SIG-M5 (cell line): ENCODE results near the gene PDIA6.

Experiments used
- DNase-seq: peaks from one replicate; lab custom pipeline; 2025; lab: John Stamatoyannopoulos, UW

Gene PDIA6

GRCh38 chr2:10764096-10764785, 48.3 kb downstream of the PDIA6 start:
- no peak for DNase-seq

- no peak for DNase-seq
These were observed 49.2 kb downstream of the PDIA6 start for GRCh38 chr2:10763461-10763800.

GRCh38 chr2:10762651-10763460, 49.7 kb downstream of the PDIA6 start:
- DNase-seq, result no peak

- DNase-seq, result no peak
These were observed 51.0 kb downstream of the PDIA6 start for GRCh38 chr2:10761591-10761990.

GRCh38 chr2:10760794-10761504, 51.6 kb downstream of the PDIA6 start:
- DNase-seq, result no peak

- no peak for DNase-seq
These were observed 53.4 kb downstream of the PDIA6 start for GRCh38 chr2:10759151-10759714.

- DNase-seq, result no peak
These were observed 54.7 kb downstream of the PDIA6 start for GRCh38 chr2:10757814-10758286.

GRCh38 chr2:10755621-10756020, 57.0 kb downstream of the PDIA6 start:
- no peak for DNase-seq

GRCh38 chr2:10753876-10754275, 58.7 kb downstream of the PDIA6 start:
- DNase-seq, result no peak

GRCh38 chr2:10753156-10753555, 59.4 kb downstream of the PDIA6 start:
- no peak for DNase-seq

- DNase-seq, result no peak
These were observed 60.3 kb downstream of the PDIA6 start for GRCh38 chr2:10752236-10752635.

- DNase-seq, result peak; percentile 85
These were observed 62.0 kb downstream of the PDIA6 start for GRCh38 chr2:10750610-10751009.

GRCh38 chr2:10742666-10743065, 69.9 kb downstream of the PDIA6 start:
- DNase-seq, result no peak

- no peak for DNase-seq
These were observed 71.4 kb downstream of the PDIA6 start for GRCh38 chr2:10741139-10741538.

GRCh38 chr2:10740226-10740625, 72.4 kb downstream of the PDIA6 start:
- DNase-seq, result no peak

- no peak for DNase-seq
These were observed 74.4 kb downstream of the PDIA6 start for GRCh38 chr2:10738192-10738591.

- DNase-seq, result no peak
These were observed 78.6 kb downstream of the PDIA6 start for GRCh38 chr2:10733980-10734379.

GRCh38 chr2:10733566-10733925, 79.0 kb downstream of the PDIA6 start:
- no peak for DNase-seq
